ENCODE data around the gene SSBP3.

Gene SSBP3

GRCh38 chr1:54401799-54402198, 4.4 kb downstream of the SSBP3 start:
- TF ChIP-seq, protein P1, sequence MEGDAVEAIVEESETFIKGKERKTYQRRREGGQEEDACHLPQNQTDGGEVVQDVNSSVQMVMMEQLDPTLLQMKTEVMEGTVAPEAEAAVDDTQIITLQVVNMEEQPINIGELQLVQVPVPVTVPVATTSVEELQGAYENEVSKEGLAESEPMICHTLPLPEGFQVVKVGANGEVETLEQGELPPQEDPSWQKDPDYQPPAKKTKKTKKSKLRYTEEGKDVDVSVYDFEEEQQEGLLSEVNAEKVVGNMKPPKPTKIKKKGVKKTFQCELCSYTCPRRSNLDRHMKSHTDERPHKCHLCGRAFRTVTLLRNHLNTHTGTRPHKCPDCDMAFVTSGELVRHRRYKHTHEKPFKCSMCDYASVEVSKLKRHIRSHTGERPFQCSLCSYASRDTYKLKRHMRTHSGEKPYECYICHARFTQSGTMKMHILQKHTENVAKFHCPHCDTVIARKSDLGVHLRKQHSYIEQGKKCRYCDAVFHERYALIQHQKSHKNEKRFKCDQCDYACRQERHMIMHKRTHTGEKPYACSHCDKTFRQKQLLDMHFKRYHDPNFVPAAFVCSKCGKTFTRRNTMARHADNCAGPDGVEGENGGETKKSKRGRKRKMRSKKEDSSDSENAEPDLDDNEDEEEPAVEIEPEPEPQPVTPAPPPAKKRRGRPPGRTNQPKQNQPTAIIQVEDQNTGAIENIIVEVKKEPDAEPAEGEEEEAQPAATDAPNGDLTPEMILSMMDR (IDR thresholded peaks at IDR 0.05) = no peak

DNA sequence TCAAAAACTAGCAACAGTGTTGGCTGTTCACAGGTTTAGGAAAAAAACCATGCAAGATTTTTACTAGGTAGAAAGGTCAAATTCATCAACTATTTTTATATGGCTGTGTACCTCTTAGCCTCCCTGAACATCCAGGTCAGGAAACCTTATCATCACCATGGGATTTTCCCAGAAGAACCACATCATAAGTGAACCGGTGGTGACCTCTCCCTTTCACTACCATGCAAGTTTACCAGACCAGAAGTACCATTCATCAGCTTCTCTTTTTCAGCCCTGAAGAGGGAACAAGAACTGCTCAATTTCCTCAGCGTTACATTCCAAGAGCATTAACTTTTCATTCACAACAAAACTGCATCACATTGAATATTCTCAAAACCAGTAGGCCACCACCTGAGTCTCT, 5.9 kb downstream of the SSBP3 start:
- TF ChIP-seq, protein P1 (IDR thresholded peaks at IDR 0.05) = no peak

DNA sequence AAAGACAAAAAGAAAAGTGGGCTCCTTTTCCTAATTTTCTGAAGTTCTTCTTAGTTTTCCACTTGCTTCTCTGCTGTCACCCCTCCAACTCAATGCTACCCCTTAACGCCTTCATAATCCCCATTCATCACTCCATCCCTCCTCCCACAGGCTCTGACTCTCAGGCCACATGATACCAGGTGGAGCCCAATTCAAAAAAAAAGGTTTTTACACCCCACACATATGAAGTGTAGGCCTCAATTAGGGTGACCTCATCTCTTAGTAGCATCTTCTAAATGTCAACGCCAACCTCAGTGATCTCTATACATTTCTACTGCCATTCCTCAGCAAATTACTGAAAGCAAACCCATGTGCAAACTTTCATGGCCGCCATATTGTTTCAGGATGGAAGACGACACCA, 6.4 kb downstream of the SSBP3 start:
- TF ChIP-seq, protein P1 (IDR thresholded peaks at IDR 0.05) = no peak

GRCh38 chr1:54398963-54399528, 7.1 kb downstream of the SSBP3 start:
- TF ChIP-seq, protein P1 (IDR thresholded peaks at IDR 0.05) = no peak

DNA sequence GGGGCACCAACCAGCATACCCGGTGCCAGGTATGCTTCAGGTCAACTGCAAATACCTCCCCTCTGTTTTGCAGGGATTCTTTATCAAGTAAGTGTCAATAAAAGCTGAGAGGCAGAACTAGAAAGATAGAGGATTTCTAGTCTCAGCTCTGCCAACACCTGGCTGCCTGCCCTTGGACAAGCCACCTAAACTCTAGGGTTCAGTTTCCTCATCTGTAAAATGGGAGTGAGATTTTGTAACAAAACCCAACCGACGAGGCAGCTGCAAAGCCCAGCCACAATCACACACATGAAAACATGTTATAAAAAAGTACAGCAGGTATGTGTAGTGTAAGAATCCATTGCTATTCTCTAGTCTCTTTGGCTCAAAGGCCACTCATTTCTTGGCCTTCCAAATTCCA, 8.2 kb downstream of the SSBP3 start:
- TF ChIP-seq, protein P1 (IDR thresholded peaks at IDR 0.05) = no peak

GRCh38 chr1:54397090-54397591, 9.1 kb downstream of the SSBP3 start:
- TF ChIP-seq, protein P1 (IDR thresholded peaks at IDR 0.05) = no peak

- TF ChIP-seq, protein P1 (IDR thresholded peaks at IDR 0.05) = no peak
Observed at GRCh38 chr1:54396261-54396933, 9.8 kb downstream of the SSBP3 start.

All from LNCAP (cell line).